ENCODE measurements around the gene PC.

DNA sequence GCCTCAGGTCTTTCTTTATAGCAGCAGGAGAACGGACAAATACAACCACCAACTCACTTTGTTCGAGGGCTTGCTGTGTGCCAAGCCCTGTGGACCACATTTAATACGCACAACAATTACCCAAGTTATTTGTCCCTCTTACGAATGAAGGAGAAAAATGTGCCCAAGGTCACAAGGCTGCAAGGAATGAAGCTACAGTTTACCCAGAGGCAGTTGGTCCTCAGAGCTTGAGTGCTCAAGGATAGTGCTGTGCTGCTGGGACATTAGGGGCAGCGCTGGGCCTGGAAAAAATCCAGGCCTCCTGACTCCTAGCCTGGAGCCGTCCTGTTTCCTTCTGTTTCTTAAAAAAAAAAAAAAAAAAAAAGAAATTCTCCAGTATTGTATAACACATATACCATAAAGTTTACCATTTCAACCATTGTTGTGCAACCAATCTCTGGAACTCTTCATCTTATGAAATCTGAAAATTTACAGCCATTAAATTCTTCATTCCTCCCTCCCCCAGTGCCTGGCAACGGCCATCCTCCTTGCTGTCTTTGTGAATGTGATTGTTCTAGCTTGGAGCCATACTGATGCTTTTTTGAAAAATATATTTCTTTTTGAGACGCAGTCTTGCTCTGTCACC is 15.9 kb upstream of the PC start:
- TF ChIP-seq, protein P1, sequence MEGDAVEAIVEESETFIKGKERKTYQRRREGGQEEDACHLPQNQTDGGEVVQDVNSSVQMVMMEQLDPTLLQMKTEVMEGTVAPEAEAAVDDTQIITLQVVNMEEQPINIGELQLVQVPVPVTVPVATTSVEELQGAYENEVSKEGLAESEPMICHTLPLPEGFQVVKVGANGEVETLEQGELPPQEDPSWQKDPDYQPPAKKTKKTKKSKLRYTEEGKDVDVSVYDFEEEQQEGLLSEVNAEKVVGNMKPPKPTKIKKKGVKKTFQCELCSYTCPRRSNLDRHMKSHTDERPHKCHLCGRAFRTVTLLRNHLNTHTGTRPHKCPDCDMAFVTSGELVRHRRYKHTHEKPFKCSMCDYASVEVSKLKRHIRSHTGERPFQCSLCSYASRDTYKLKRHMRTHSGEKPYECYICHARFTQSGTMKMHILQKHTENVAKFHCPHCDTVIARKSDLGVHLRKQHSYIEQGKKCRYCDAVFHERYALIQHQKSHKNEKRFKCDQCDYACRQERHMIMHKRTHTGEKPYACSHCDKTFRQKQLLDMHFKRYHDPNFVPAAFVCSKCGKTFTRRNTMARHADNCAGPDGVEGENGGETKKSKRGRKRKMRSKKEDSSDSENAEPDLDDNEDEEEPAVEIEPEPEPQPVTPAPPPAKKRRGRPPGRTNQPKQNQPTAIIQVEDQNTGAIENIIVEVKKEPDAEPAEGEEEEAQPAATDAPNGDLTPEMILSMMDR (IDR thresholded peaks at IDR 0.05): no peak
- no peak for TF ChIP-seq POLR2A (IDR thresholded peaks at IDR 0.05)
